PC-3 (cell line): Measurements from ENCODE around the gene RPLP2. TPM values are rescaled to one million over a fixed set of nuclear protein-coding genes. Genes with fewer than 3 reads are reported as not detected.

Experiments
- ATAC-seq: fragments of 200-7000 bp; cut with Tn5 transposase; 2 replicates; pipeline ENCODE4 v1.9.1; 2020; ENCODE audit warnings: mild to moderate bottlenecking, moderate library complexity
- BruUV-seq: library from RNA; stranded (reverse); fragments of 400-500 nt; replicated peaks from 2 replicates; lab custom pipeline; 2021; lab: Mats Ljungman, UMichigan
- CTCF ChIA-PET: fragments of 300-600 bp; sonication (Branson Sonifier 250); formaldehyde crosslinking; loops from one replicate; lab custom pipeline; 2022; ENCODE audit warnings: antibody characterized with exemption; lab: Charles Lee
- POLR2A ChIA-PET: fragments of 300-600 bp; sonication (Branson Sonifier 250); formaldehyde crosslinking; loops from one replicate; lab custom pipeline; 2022; ENCODE audit warnings: antibody characterized with exemption; ENCODE audit not compliant: unreplicated experiment; lab: Charles Lee
- DNase-seq: peaks from one replicate; pipeline ENCODE4 v3.0.0-alpha.2; 2015
- H2AFZ ChIP-seq: fragments of 300-600 bp; sonication (generic); 2 replicates; pipeline ENCODE4 v1.6.0; 2016; ENCODE audit warnings: antibody characterized with exemption, low read length
- H3F3A ChIP-seq: fragments of 300-600 bp; sonication (generic); one replicate; pipeline ENCODE4 v1.6.0; 2017; ENCODE audit warnings: antibody characterized with exemption, low read length, control low read depth, mild to moderate bottlenecking; ENCODE audit not compliant: unreplicated experiment
- H3K27ac ChIP-seq: fragments of 300-600 bp; sonication (generic); 2 replicates; pipeline ENCODE4 v1.5.1; 2016; ENCODE audit warnings: mild to moderate bottlenecking, low read length
- H3K27me3 ChIP-seq: fragments of 300-600 bp; sonication (generic); 2 replicates; pipeline ENCODE4 v1.6.1; 2016; ENCODE audit warnings: low read length, mixed read lengths
- H3K36me3 ChIP-seq: fragments of 300-600 bp; sonication (generic); 2 replicates; pipeline ENCODE4 v1.6.1; 2016; ENCODE audit warnings: low read depth, mixed run types, low read length, mixed read lengths
- H3K4me1 ChIP-seq: fragments of 300-600 bp; sonication (generic); 2 replicates; pipeline ENCODE4 v1.5.1; 2016; ENCODE audit warnings: low read length; ENCODE audit not compliant: insufficient read depth
- H3K4me2 ChIP-seq: fragments of 300-600 bp; sonication (generic); 2 replicates; pipeline ENCODE4 v1.6.0; 2016; ENCODE audit warnings: low read length
- H3K4me3 ChIP-seq: fragments of 300-600 bp; sonication (generic); 2 replicates; pipeline ENCODE4 v1.5.1; 2016; ENCODE audit warnings: mild to moderate bottlenecking, low read length, mixed read lengths
- H3K79me2 ChIP-seq: fragments of 300-600 bp; sonication (generic); 2 replicates; pipeline ENCODE4 v1.6.1; 2017; ENCODE audit warnings: low read length, mixed read lengths
- H3K9ac ChIP-seq: fragments of 300-600 bp; sonication (generic); 2 replicates; pipeline ENCODE4 v1.6.0; 2016; ENCODE audit warnings: mild to moderate bottlenecking, low read length
- H3K9me2 ChIP-seq: fragments of 300-600 bp; sonication (generic); replicated peaks from 2 replicates; pipeline ENCODE4 v1.6.1; 2016; ENCODE audit warnings: mixed run types, low read length, mixed read lengths
- H3K9me3 ChIP-seq: fragments of 300-600 bp; sonication (generic); 2 replicates; pipeline ENCODE4 v1.6.1; 2016; ENCODE audit warnings: low read length, mixed read lengths
- H4K20me1 ChIP-seq: fragments of 300-600 bp; sonication (generic); 2 replicates; pipeline ENCODE4 v1.6.1; 2016; ENCODE audit warnings: low read length, mixed read lengths
- EZH2 ChIP-seq: fragments of 300-600 bp; sonication (generic); IDR thresholded peaks from one replicate; pipeline ENCODE4 v1.6.1; 2017; ENCODE audit warnings: antibody characterized with exemption, mild to moderate bottlenecking, low read length; ENCODE audit not compliant: unreplicated experiment
- EZH2phosphoT487 ChIP-seq: fragments of 300-600 bp; sonication (generic); IDR thresholded peaks from 2 replicates; pipeline ENCODE4 v1.6.1; 2018; ENCODE audit warnings: mild to moderate bottlenecking, antibody characterized with exemption, low read length, borderline replicate concordance
- intact Hi-C: fragments of 100-400 bp; cut with micrococcal nuclease; formaldehyde crosslinking; loops from 2 replicates; pipeline ENCODE4 v1.9.0; 2023
- total RNA-seq: library from RNA; depleted of rRNA; stranded (reverse); fragments of >200 nt; gene quantifications from 2 replicates; pipeline ENCODE4 v1.2.3, GENCODE V29; 2014
- TF ChIP-seq, protein P1 (sequence below): fragments of 300-600 bp; sonication (generic); conservative IDR thresholded peaks from 2 replicates; pipeline ENCODE4 v1.5.1; 2017; ENCODE audit warnings: antibody characterized with exemption, low read depth, mild to moderate bottlenecking, low read length

The RPLP2 gene
- total RNA-seq, 1 experiment from 2014 or later: 897 TPM

GRCh38 chr11:858053-858761, 48.4 kb downstream of the RPLP2 start:
- intact Hi-C loops: no loop called here
- no peak for TF ChIP-seq EZH2
- TF ChIP-seq, protein P1, sequence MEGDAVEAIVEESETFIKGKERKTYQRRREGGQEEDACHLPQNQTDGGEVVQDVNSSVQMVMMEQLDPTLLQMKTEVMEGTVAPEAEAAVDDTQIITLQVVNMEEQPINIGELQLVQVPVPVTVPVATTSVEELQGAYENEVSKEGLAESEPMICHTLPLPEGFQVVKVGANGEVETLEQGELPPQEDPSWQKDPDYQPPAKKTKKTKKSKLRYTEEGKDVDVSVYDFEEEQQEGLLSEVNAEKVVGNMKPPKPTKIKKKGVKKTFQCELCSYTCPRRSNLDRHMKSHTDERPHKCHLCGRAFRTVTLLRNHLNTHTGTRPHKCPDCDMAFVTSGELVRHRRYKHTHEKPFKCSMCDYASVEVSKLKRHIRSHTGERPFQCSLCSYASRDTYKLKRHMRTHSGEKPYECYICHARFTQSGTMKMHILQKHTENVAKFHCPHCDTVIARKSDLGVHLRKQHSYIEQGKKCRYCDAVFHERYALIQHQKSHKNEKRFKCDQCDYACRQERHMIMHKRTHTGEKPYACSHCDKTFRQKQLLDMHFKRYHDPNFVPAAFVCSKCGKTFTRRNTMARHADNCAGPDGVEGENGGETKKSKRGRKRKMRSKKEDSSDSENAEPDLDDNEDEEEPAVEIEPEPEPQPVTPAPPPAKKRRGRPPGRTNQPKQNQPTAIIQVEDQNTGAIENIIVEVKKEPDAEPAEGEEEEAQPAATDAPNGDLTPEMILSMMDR: no peak
- no peak for TF ChIP-seq EZH2phosphoT487
- no peaks in the 10 kb centered on the region for H3K79me2 ChIP-seq
- no peak overlapping the region for H2AFZ ChIP-seq
- H3K9ac ChIP-seq: no peak overlapping the region
- no peak overlapping the region for H3K4me3 ChIP-seq
- ChIA-PET POLR2A (no interaction called here), CTCF (no interaction called here)
- H3K9me3 ChIP-seq: no peaks in the 10 kb centered on the region
- H3F3A ChIP-seq: no peaks in the 10 kb centered on the region
- no TSS peak for BruUV-seq
- H3K27me3 ChIP-seq: no peaks in the 10 kb centered on the region
- H3K4me1 ChIP-seq: no peaks in the 10 kb centered on the region
- H3K4me2 ChIP-seq: no peak overlapping the region
- no peak overlapping the region for H3K27ac ChIP-seq
- no peaks in the 10 kb centered on the region for H3K36me3 ChIP-seq
- no peaks in the 10 kb centered on the region for H4K20me1 ChIP-seq
- DNase-seq: no peak
- no peak for ATAC-seq
- no peaks in the 10 kb centered on the region for H3K9me2 ChIP-seq

DNA sequence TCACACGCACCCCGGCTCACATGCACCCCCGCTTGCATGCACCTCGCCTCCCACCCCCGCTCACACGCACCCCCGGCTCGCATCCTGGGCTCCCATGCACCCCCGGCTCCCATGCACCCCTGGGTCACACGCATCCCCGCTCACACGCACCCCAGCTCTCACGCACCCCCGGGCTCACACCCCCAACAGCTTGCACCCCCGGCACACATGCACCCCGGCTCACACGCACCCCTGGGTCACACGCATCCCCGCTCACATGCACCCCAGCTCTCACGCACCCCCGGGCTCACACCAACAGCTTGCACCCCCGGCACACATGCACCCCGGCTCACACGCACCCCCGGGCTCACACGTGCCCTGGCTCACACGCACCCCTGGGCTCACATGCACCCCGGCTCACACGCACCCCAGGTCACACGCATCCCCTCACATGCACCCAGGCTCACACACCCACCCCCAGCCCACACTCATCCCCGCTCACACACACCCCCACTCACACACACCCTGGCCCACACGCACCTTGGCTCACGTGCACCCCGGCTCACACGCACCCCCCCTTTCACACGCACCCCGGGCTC, 49.1 kb downstream of the RPLP2 start:
- Histone ChIP-seq H3K79me2 (no peaks in the 10 kb centered on the region), H3K27me3 (no peaks in the 10 kb centered on the region), H4K20me1 (no peaks in the 10 kb centered on the region), H3K9me2 (no peaks in the 10 kb centered on the region), H3K27ac (no peak overlapping the region), H3F3A (no peaks in the 10 kb centered on the region), H3K36me3 (no peaks in the 10 kb centered on the region), H3K4me2 (no peak overlapping the region), H3K4me1 (no peaks in the 10 kb centered on the region), H3K9me3 (no peaks in the 10 kb centered on the region), H3K9ac (no peak overlapping the region), H2AFZ (no peak overlapping the region), H3K4me3 (no peak overlapping the region)
- ATAC-seq (no peak), DNase-seq (no peak)
- intact Hi-C loops: no loop called here
- TF ChIP-seq EZH2phosphoT487: no peak
- TF ChIP-seq EZH2: no peak
- TF ChIP-seq, protein P1: no peak
- CTCF ChIA-PET: no interaction called here
- no TSS peak for BruUV-seq
- POLR2A ChIA-PET: no interaction called here
